HepG2 (cell line): ENCODE measurements around the gene THSD8. TPM values are rescaled to one million over a fixed set of nuclear protein-coding genes. Genes with fewer than 3 reads are reported as not detected.

Experiments used
- ATAC-seq: fragments of 200-7000 bp; cut with Tn5 transposase; 3 replicates; pipeline ENCODE4 v1.9.1; 2020; ENCODE audit warnings: mild to moderate bottlenecking, moderate library complexity
- BruUV-seq: library from RNA; stranded (reverse); fragments of 400-500 nt; replicated peaks from 2 replicates; lab custom pipeline; 2021; lab: Mats Ljungman, UMichigan
- CTCF ChIA-PET: fragments of 300-600 bp; formaldehyde crosslinking; extraction: SDS; loops from one replicate; lab custom pipeline; 2021; ENCODE audit warnings: low total read pairs, inconsistent platforms, low intra/inter-chr PET ratio; lab: Yijun Ruan, JAX
- POLR2A ChIA-PET: fragments of 350-600 bp; sonication (Branson Sonifier 250); formaldehyde crosslinking; loops from one replicate; lab custom pipeline; 2020; ENCODE audit warnings: antibody characterized with exemption, inconsistent platforms; lab: Yijun Ruan, JAX
- DNase-seq: peaks from one replicate; pipeline ENCODE4 v3.0.0-alpha.2; 2015; ENCODE audit warnings: low spot score
- FAIRE-seq: peaks from 3 replicates; lab custom pipeline; 2011; peaks lifted over from hg19 to GRCh38; lab: Jason Lieb, UNC
- H2AFZ ChIP-seq: one replicate; pipeline ENCODE4 v1.6.1; 2011; ENCODE audit warnings: low read length, inconsistent platforms
- H3K27ac ChIP-seq: fragments of 300-600 bp; 3 replicates; pipeline ENCODE4 v1.8.0; 2011; ENCODE audit warnings: mixed run types, mild to moderate bottlenecking, mixed read lengths, low read length, inconsistent platforms; ENCODE audit not compliant: insufficient read depth; ENCODE audit errors: extremely low read length
- H3K27me3 ChIP-seq, 2 experiments: fragments of 200-600 bp in 1 of 2; 2 replicates in 1 of 2; 3 replicates in 1 of 2; pipeline versions ENCODE4 v1.6.0 to v1.8.0; 2011; ENCODE audit warnings: low read length in 2 of 2, mild to moderate bottlenecking in 2 of 2, moderate library complexity in 2 of 2, inconsistent platforms in 1 of 2; ENCODE audit not compliant: insufficient read depth in 2 of 2, control insufficient read depth in 1 of 2
- H3K36me3 ChIP-seq, 2 experiments: fragments of 200-600 bp in 1 of 2; replicated peaks in 1 of 2; 2 replicates in 1 of 2; 3 replicates in 1 of 2; pipeline versions ENCODE4 v1.5.1 to v1.8.0; 2011; ENCODE audit warnings: low read length in 2 of 2, inconsistent platforms in 1 of 2; ENCODE audit not compliant: insufficient read depth in 2 of 2, control insufficient read depth in 1 of 2
- H3K4me1 ChIP-seq: 2 replicates; pipeline ENCODE4 v1.5.1; 2012; ENCODE audit warnings: low read length, inconsistent platforms; ENCODE audit not compliant: insufficient read depth
- H3K4me2 ChIP-seq: 2 replicates; pipeline ENCODE4 v1.6.0; 2011; ENCODE audit warnings: low read depth, low read length, inconsistent platforms
- H3K4me3 ChIP-seq, 3 experiments: fragments of 200-600 bp in 1 of 3; sonication (generic), shearing (Covaris generic) in 1 of 3; replicated peaks in 1 of 3; 2 replicates each; pipeline ENCODE4 v1.5.1; 2011 to 2016; ENCODE audit warnings: low read length in 3 of 3, inconsistent platforms in 2 of 3, low read depth in 2 of 3, mild to moderate bottlenecking in 2 of 3, control low read depth in 1 of 3, mixed read lengths in 1 of 3; ENCODE audit not compliant: insufficient read depth in 1 of 3
- H3K79me2 ChIP-seq: one replicate; pipeline ENCODE4 v1.6.1; 2011; ENCODE audit warnings: low read length, inconsistent platforms; ENCODE audit not compliant: insufficient read depth
- H3K9ac ChIP-seq: 2 replicates; pipeline ENCODE4 v1.6.0; 2011; ENCODE audit warnings: mild to moderate bottlenecking, low read depth, low read length, inconsistent platforms; ENCODE audit not compliant: insufficient read depth
- H3K9me3 ChIP-seq: 2 replicates; pipeline ENCODE4 v1.5.1; 2012; ENCODE audit warnings: mild to moderate bottlenecking, low read length
- H4K20me1 ChIP-seq: 2 replicates; pipeline ENCODE4 v1.6.0; 2011; ENCODE audit warnings: inconsistent platforms, mild to moderate bottlenecking, low read length, moderate library complexity; ENCODE audit not compliant: insufficient read depth
- FOXM1 ChIP-seq: sonication (generic); formaldehyde crosslinking; IDR thresholded peaks from 2 replicates; pipeline ENCODE4 v1.5.0; 2020; ENCODE audit warnings: missing genetic modification reagents
- RFX1 ChIP-seq: fragments of 450-650 bp; IDR thresholded peaks from 2 replicates; pipeline ENCODE4 v1.6.1; 2017
- RFXAP ChIP-seq: sonication (generic); formaldehyde crosslinking; IDR thresholded peaks from 2 replicates; pipeline ENCODE4 v1.4.0; 2020; ENCODE audit warnings: missing genetic modification reagents, borderline replicate concordance
- ZMYM3 ChIP-seq: sonication (generic); formaldehyde crosslinking; IDR thresholded peaks from 2 replicates; pipeline ENCODE4 v1.5.1; 2020; ENCODE audit warnings: mild to moderate bottlenecking, missing genetic modification reagents
- WGBS: methylation state at CpG from one replicate; pipeline ENCODE4 v1.1.6; 2017; ENCODE audit warnings: low lambda C conversion rate; 5-methylcytosine and 5-hydroxymethylcytosine counted together
- in situ Hi-C: cut with HindIII; loops from 2 replicates; pipeline ENCODE4 v1.10.0; 2017; ENCODE audit warnings: low pct_unique_long_range_greater_than_20kb; ENCODE audit not compliant: extremely low pct_ligation_motif_present
- intact Hi-C: fragments of 100-400 bp; cut with micrococcal nuclease; formaldehyde crosslinking; loops from one replicate; pipeline ENCODE4 v1.10.0; 2022; ENCODE audit not compliant: unreplicated experiment
- polyA plus RNA-seq, 8 experiments: library from polyadenylated mRNA; depleted of rRNA in 3 of 8; stranded (reverse) in 7 of 8; unstranded in 1 of 8; fragments of >200 nt; fragmentation: Illumina TruSeq in 4 of 8; extraction: Trizol in 4 of 8; gene quantifications; 2 replicates each; pipeline versions ENCODE4 v1.2.1 to v1.2.3, GENCODE V29; 2011 to 2016; ENCODE audit warnings: low read depth in 4 of 8, missing spikeins in 1 of 8, mixed read lengths in 1 of 8; ENCODE audit not compliant: insufficient read depth in 1 of 8
- total RNA-seq, 5 experiments: library from RNA; depleted of rRNA; stranded (reverse); fragments of >200 nt; fragmentation: Illumina TruSeq; extraction: Trizol; gene quantifications; 2 replicates each; pipeline ENCODE4 v1.2.3, GENCODE V29; 2016; ENCODE audit warnings: low read depth in 1 of 5

THSD8 gene
- total and polyA plus RNA-seq, 2 of the 13 experiments (the other 11 are each of a cell fraction or from before 2014, with no cell fraction given): 4.8 to 14.9 TPM

- ChIA-PET CTCF (no interaction called here), POLR2A (no interaction called here)
- no TSS peak for BruUV-seq
- H3K27me3 ChIP-seq: no peaks in the 10 kb centered on the region; a peak in 1 of 5 replicates
- intact Hi-C loops (no loop called here), in situ Hi-C loops (no loop called here)
- H3K4me3 ChIP-seq: peak overlapping the region in 1 of 3 experiments; percentile 26; a peak in 1 of 6 replicates
- H3K36me3 ChIP-seq: no peaks in the 10 kb centered on the region
- DNase-seq: no peak
- H3K9ac ChIP-seq: no peak overlapping the region
- no peaks in the 10 kb centered on the region for H3K79me2 ChIP-seq
- 59% methylated on average over 43 of the region's 43 CpGs for WGBS
- H4K20me1 ChIP-seq: no peaks in the 10 kb centered on the region
- H3K4me2 ChIP-seq: 0 out of 2 replicates have a peak overlapping the region, but pooled peaks have one; percentile 10
- no peak overlapping the region for H2AFZ ChIP-seq
- TF ChIP-seq ZMYM3 (CRISPR knock-in tag) (0 out of 2 replicates have a peak, but pooled peaks have one; percentile 11), FOXM1 (CRISPR knock-in tag) (no peak)
- H3K27ac ChIP-seq: no peak overlapping the region
- no peak for ATAC-seq
- no peaks in the 10 kb centered on the region for H3K9me3 ChIP-seq
- peaks cover 28% of the 10 kb centered on the region for H3K4me1 ChIP-seq
- no peak for FAIRE-seq
Observed at GRCh38 chr19:12840091-12841079, 38.5 kb downstream of the THSD8 start.

- FAIRE-seq (no peak), DNase-seq (no peak), ATAC-seq (no peak)
- H3K9ac ChIP-seq: no peak overlapping the region
- TF ChIP-seq RFXAP: no peak
- TF ChIP-seq RFX1: peak; percentile 24; the same call in 1 of the 2 replicates
- no peaks in the 10 kb centered on the region for H3K36me3 ChIP-seq
- WGBS: 70% methylated on average over 29 of the region's 29 CpGs
- no peaks in the 10 kb centered on the region for H3K79me2 ChIP-seq
- CTCF ChIA-PET: no interaction called here
- POLR2A ChIA-PET: no interaction called here
- H4K20me1 ChIP-seq: no peaks in the 10 kb centered on the region
- peaks cover 22% of the 10 kb centered on the region for H3K4me1 ChIP-seq
- in situ Hi-C loops: no loop called here
- 0 out of 2 replicates have a peak overlapping the region, but pooled peaks have one; percentile 10 for H3K4me2 ChIP-seq
- no peaks in the 10 kb centered on the region for H3K9me3 ChIP-seq
- H3K4me3 ChIP-seq: peak overlapping the region in 1 of 3 experiments; percentile 26; a peak in 1 of 6 replicates
- intact Hi-C loops: no loop called here
- H2AFZ ChIP-seq: no peak overlapping the region
- BruUV-seq: no TSS peak
- no peak overlapping the region for H3K27ac ChIP-seq
- no peaks in the 10 kb centered on the region; a peak in 1 of 5 replicates for H3K27me3 ChIP-seq
Observed at GRCh38 chr19:12841094-12841493, 39.2 kb downstream of the THSD8 start.
